H9 (cell line): ENCODE results near the gene FAM20A. TPM values are rescaled to one million over a fixed set of nuclear protein-coding genes. Genes with fewer than 3 reads are reported as not detected.

Experiments
- DNase-seq: peaks from one replicate; pipeline ENCODE4 v3.0.0-alpha.2; 2017
- H2AFZ ChIP-seq: one replicate; pipeline ENCODE4 v1.6.1; 2013; ENCODE audit warnings: mild to moderate bottlenecking, low read length, control low read depth, moderate library complexity
- H2AK5ac ChIP-seq: 2 replicates; pipeline ENCODE4 v1.6.1; 2013; ENCODE audit warnings: low read length, control low read depth, mixed read lengths; ENCODE audit not compliant: insufficient read length
- H2BK120ac ChIP-seq: one replicate; pipeline ENCODE4 v1.6.1; 2013; ENCODE audit warnings: low read depth, mild to moderate bottlenecking, low read length, control low read depth, inconsistent platforms; ENCODE audit not compliant: poor library complexity, severe bottlenecking
- H2BK12ac ChIP-seq: 2 replicates; pipeline ENCODE4 v1.6.1; 2013; ENCODE audit warnings: low read length, control low read depth, mixed read lengths, low read depth; ENCODE audit not compliant: insufficient read length
- H2BK15ac ChIP-seq: 2 replicates; pipeline ENCODE4 v1.6.1; 2013; ENCODE audit warnings: low read depth, low read length, control low read depth
- H2BK20ac ChIP-seq: one replicate; pipeline ENCODE4 v1.6.1; 2013; ENCODE audit warnings: low read depth, mild to moderate bottlenecking, low read length, control low read depth, inconsistent platforms; ENCODE audit not compliant: poor library complexity, severe bottlenecking
- H2BK5ac ChIP-seq: 2 replicates; pipeline ENCODE4 v1.6.1; 2013; ENCODE audit warnings: low read length, control low read depth, mixed read lengths; ENCODE audit not compliant: insufficient read length
- H3K14ac ChIP-seq: 2 replicates; pipeline ENCODE4 v1.6.1; 2013; ENCODE audit warnings: low read length, control low read depth; ENCODE audit not compliant: insufficient read depth
- H3K18ac ChIP-seq: 2 replicates; pipeline ENCODE4 v1.6.1; 2013; ENCODE audit warnings: low read depth, mild to moderate bottlenecking, mixed read lengths, low read length, control low read depth; ENCODE audit not compliant: insufficient read length
- H3K23ac ChIP-seq: 2 replicates; pipeline ENCODE4 v1.6.1; 2013; ENCODE audit warnings: low read length, control low read depth, mixed read lengths, low read depth; ENCODE audit not compliant: insufficient read length
- H3K23me2 ChIP-seq: 2 replicates; pipeline ENCODE4 v1.6.1; 2013; ENCODE audit warnings: low read depth, mild to moderate bottlenecking, mixed read lengths, low read length, control low read depth; ENCODE audit not compliant: insufficient read length, poor library complexity, severe bottlenecking
- H3K27ac ChIP-seq: 2 replicates; pipeline ENCODE4 v1.5.1; 2013; ENCODE audit warnings: low read length, control low read depth, mixed read lengths, low read depth; ENCODE audit not compliant: insufficient read length
- H3K27me3 ChIP-seq: 2 replicates; pipeline ENCODE4 v1.6.1; 2013; ENCODE audit warnings: low read length, control low read depth, inconsistent platforms; ENCODE audit not compliant: insufficient read depth
- H3K4ac ChIP-seq: 2 replicates; pipeline ENCODE4 v1.6.1; 2013; ENCODE audit warnings: low read depth, mild to moderate bottlenecking, control low read depth, inconsistent platforms, low read length, moderate library complexity
- H3K4me1 ChIP-seq: 2 replicates; pipeline ENCODE4 v1.6.1; 2013; ENCODE audit warnings: low read length, control low read depth, inconsistent platforms; ENCODE audit not compliant: insufficient read depth
- H3K4me2 ChIP-seq: 2 replicates; pipeline ENCODE4 v1.6.1; 2013; ENCODE audit warnings: low read length, control low read depth, mixed read lengths; ENCODE audit not compliant: insufficient read length, insufficient read depth
- H3K56ac ChIP-seq: 2 replicates; pipeline ENCODE4 v1.6.1; 2013; ENCODE audit warnings: low read depth, mild to moderate bottlenecking, mixed read lengths, low read length, control low read depth; ENCODE audit not compliant: insufficient read length
- H3K79me1 ChIP-seq: 2 replicates; pipeline ENCODE4 v1.6.1; 2013; ENCODE audit warnings: low read depth, mild to moderate bottlenecking, moderate library complexity, low read length, control low read depth, inconsistent platforms; ENCODE audit not compliant: insufficient read depth, poor library complexity, severe bottlenecking
- H3K79me2 ChIP-seq: 2 replicates; pipeline ENCODE4 v1.6.1; 2013; ENCODE audit warnings: low read length, control low read depth, inconsistent platforms; ENCODE audit not compliant: insufficient read depth
- H3K9ac ChIP-seq: 2 replicates; pipeline ENCODE4 v1.6.1; 2013; ENCODE audit warnings: low read length, control low read depth, mixed read lengths; ENCODE audit not compliant: insufficient read length; ENCODE audit errors: extremely low read depth
- H3K9me3 ChIP-seq: one replicate; pipeline ENCODE4 v1.6.1; 2013; ENCODE audit warnings: low read depth, low read length, inconsistent platforms; ENCODE audit not compliant: control insufficient read depth
- H3T11ph ChIP-seq: one replicate; pipeline ENCODE4 v1.6.1; 2013; ENCODE audit warnings: mild to moderate bottlenecking, low read length, control low read depth, inconsistent platforms
- H4K20me1 ChIP-seq: one replicate; pipeline ENCODE4 v1.6.1; 2013; ENCODE audit not compliant: control insufficient read depth, insufficient read length, insufficient read depth
- H4K5ac ChIP-seq: 2 replicates; pipeline ENCODE4 v1.6.1; 2013; ENCODE audit warnings: low read depth, mild to moderate bottlenecking, mixed read lengths, low read length, control low read depth; ENCODE audit not compliant: insufficient read length
- H4K8ac ChIP-seq: replicated peaks from 2 replicates; pipeline ENCODE4 v1.6.1; 2013; ENCODE audit warnings: low read length, control low read depth, mixed read lengths, low read depth; ENCODE audit not compliant: insufficient read length
- H4K91ac ChIP-seq: 2 replicates; pipeline ENCODE4 v1.6.1; 2013; ENCODE audit warnings: low read depth, mild to moderate bottlenecking, moderate library complexity, mixed read lengths, low read length, control low read depth; ENCODE audit not compliant: insufficient read length
- H3K27ac Mint-ChIP-seq, 3 experiments: 2 replicates in 2 of 3; 3 replicates in 1 of 3; pipeline ENCODE4 v1.8.0; 2020 to 2021; ENCODE audit warnings: mixed read lengths in 3 of 3, mild to moderate bottlenecking in 1 of 3, moderate library complexity in 1 of 3
- H3K27me3 Mint-ChIP-seq: 2 replicates; pipeline ENCODE4 v1.8.0; 2021; ENCODE audit warnings: low read depth, mild to moderate bottlenecking, moderate library complexity, mixed read lengths
- H3K36me3 Mint-ChIP-seq, 3 experiments: 2 replicates in 2 of 3; 3 replicates in 1 of 3; pipeline ENCODE4 v1.8.0; 2020 to 2021; ENCODE audit warnings: low read depth in 3 of 3, mixed read lengths in 3 of 3; ENCODE audit not compliant: insufficient read depth in 1 of 3
- H3K4me1 Mint-ChIP-seq, 2 experiments: 2 replicates each; pipeline ENCODE4 v1.8.0; 2020; ENCODE audit warnings: mixed read lengths in 2 of 2
- H3K4me3 Mint-ChIP-seq, 2 experiments: 2 replicates in 1 of 2; 3 replicates in 1 of 2; pipeline ENCODE4 v1.8.0; 2020 to 2021; ENCODE audit warnings: mild to moderate bottlenecking in 2 of 2, mixed read lengths in 2 of 2, moderate library complexity in 1 of 2
- H3K9me3 Mint-ChIP-seq, 2 experiments: 2 replicates in 1 of 2; 3 replicates in 1 of 2; pipeline ENCODE4 v1.8.0; 2020; ENCODE audit warnings: mild to moderate bottlenecking in 2 of 2, mixed read lengths in 2 of 2, moderate library complexity in 1 of 2
- WGBS: extraction: QIAGEN DNeasy Blood & Tissue Kit; methylation state at CpG from one replicate; pipeline ENCODE4 v1.1.7; 2013; ENCODE audit warnings: missing lambda C conversion rate, low lambda C conversion rate, mixed read lengths; ENCODE audit not compliant: insufficient read length; ENCODE audit errors: extremely low coverage; 5-methylcytosine and 5-hydroxymethylcytosine counted together
- total RNA-seq: library from RNA; stranded (reverse); gene quantifications from 2 replicates; pipeline ENCODE4 v1.2.1, GENCODE V29; 2021
- TF ChIP-seq, protein P1 (sequence below): fragments of 200-600 bp; sonication (generic); conservative IDR thresholded peaks from 3 replicates; pipeline ENCODE4 v1.8.0; 2021; ENCODE audit warnings: antibody characterized with exemption, mild to moderate bottlenecking

Gene FAM20A
- total RNA-seq, 1 experiment from 2014 or later = 34.4 TPM

DNA sequence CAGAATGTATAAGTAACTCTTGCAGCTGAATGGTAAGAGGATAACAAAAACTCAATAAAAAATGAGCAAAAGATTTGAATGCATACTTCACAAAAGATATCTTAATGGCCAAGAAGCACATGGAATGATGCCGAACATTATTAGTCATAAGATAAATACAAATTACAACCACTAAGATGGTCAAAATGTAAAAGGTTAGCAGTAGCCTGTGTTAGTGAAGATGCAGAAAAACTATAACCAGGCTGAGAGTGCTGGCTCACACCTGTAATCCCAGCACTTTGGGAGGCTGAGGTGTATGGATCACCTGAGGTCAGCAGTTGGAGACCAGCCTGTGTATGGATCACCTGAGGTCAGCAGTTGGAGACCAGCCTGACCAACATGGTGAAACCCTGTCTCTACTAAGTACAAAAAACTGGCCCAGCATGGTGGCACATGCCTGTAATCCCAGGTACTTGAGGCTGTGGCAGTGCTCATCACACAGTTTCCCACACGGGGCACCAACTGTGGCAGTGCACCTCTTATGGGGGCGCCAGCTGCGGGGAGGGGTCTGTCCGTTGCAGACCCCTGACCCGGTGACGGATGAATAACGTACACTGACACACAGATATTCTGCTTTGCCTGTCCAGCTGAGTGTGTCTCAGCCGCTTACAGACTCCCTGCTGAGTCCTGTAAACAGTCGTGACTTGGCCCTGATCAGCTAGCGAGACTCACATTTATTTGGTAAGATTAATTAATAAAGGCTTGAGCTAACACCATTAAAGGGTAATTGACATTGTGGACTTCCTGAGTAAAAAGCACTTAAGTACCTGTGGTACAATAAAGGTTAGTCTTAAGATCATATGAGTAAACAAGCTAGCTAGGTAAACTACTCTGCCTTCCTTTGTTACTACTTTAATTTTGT is 45.7 kb upstream of the FAM20A start:
- no CpG with 5 or more reads among the region's 11 CpGs for WGBS
- Histone ChIP-seq H2AK5ac (no peak overlapping the region), H2BK120ac (no peak overlapping the region)

More for the DNA sequence above, 45.7 kb upstream of the FAM20A start:
- Histone ChIP-seq H2BK12ac (no peak overlapping the region), H2BK15ac (no peak overlapping the region), H4K20me1 (no peaks in the 10 kb centered on the region), H3K79me2 (no peaks in the 10 kb centered on the region), H4K5ac (no peak overlapping the region), H3K4me1 (no peaks in the 10 kb centered on the region), H3K9me3 (no peaks in the 10 kb centered on the region), H3K18ac (no peak overlapping the region), H3K9ac (no peak overlapping the region), H3K23me2 (no peaks in the 10 kb centered on the region), H3K79me1 (no peaks in the 10 kb centered on the region), H3K27ac (no peak overlapping the region), H4K91ac (no peak overlapping the region), H3K27me3 (no peaks in the 10 kb centered on the region), H2BK5ac (no peak overlapping the region), H2AFZ (no peak overlapping the region), H3K4me2 (no peak overlapping the region), H3K14ac (no peak overlapping the region), H4K8ac (no peak overlapping the region), H2BK20ac (no peak overlapping the region), H3K56ac (no peak overlapping the region), H3T11ph (no peak overlapping the region), H3K4ac (no peak overlapping the region), H3K23ac (no peak overlapping the region)
- TF ChIP-seq, protein P1, sequence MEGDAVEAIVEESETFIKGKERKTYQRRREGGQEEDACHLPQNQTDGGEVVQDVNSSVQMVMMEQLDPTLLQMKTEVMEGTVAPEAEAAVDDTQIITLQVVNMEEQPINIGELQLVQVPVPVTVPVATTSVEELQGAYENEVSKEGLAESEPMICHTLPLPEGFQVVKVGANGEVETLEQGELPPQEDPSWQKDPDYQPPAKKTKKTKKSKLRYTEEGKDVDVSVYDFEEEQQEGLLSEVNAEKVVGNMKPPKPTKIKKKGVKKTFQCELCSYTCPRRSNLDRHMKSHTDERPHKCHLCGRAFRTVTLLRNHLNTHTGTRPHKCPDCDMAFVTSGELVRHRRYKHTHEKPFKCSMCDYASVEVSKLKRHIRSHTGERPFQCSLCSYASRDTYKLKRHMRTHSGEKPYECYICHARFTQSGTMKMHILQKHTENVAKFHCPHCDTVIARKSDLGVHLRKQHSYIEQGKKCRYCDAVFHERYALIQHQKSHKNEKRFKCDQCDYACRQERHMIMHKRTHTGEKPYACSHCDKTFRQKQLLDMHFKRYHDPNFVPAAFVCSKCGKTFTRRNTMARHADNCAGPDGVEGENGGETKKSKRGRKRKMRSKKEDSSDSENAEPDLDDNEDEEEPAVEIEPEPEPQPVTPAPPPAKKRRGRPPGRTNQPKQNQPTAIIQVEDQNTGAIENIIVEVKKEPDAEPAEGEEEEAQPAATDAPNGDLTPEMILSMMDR = no peak
- no peaks in the 10 kb centered on the region for H3K4me1 Mint-ChIP-seq
- H3K27me3 Mint-ChIP-seq = no peaks in the 10 kb centered on the region
- H3K36me3 Mint-ChIP-seq = peaks cover 0 to 10% (median 4%) of the 10 kb centered on the region in 3 experiments; a peak in 5 of 7 replicates
- no peak for DNase-seq
- H3K27ac Mint-ChIP-seq = no peak overlapping the region
- H3K4me3 Mint-ChIP-seq = no peak overlapping the region
- H3K9me3 Mint-ChIP-seq = peaks cover 6 to 10% of the 10 kb centered on the region in 2 experiments
